HepG2 (cell line): ENCODE measurements around the gene OPRL1. TPM values are rescaled to one million over a fixed set of nuclear protein-coding genes. Genes with fewer than 3 reads are reported as not detected.
"Not testable (repeated sequence)": the region's sequence is repeated elsewhere in the genome, so short reads cannot be mapped to it uniquely, and the experiment has no call there.

Experiments
- ATAC-seq: fragments of 200-7000 bp; cut with Tn5 transposase; 3 replicates; pipeline ENCODE4 v1.9.1; 2020; ENCODE audit warnings: mild to moderate bottlenecking, moderate library complexity
- BruUV-seq: library from RNA; stranded (reverse); fragments of 400-500 nt; replicated peaks from 2 replicates; lab custom pipeline; 2021; lab: Mats Ljungman, UMichigan
- CTCF ChIA-PET: fragments of 300-600 bp; formaldehyde crosslinking; extraction: SDS; loops from one replicate; lab custom pipeline; 2021; ENCODE audit warnings: low total read pairs, inconsistent platforms, low intra/inter-chr PET ratio; lab: Yijun Ruan, JAX
- POLR2A ChIA-PET: fragments of 350-600 bp; sonication (Branson Sonifier 250); formaldehyde crosslinking; loops from one replicate; lab custom pipeline; 2020; ENCODE audit warnings: antibody characterized with exemption, inconsistent platforms; lab: Yijun Ruan, JAX
- DNase-seq: peaks from one replicate; pipeline ENCODE4 v3.0.0-alpha.2; 2015; ENCODE audit warnings: low spot score
- FAIRE-seq: peaks from 3 replicates; lab custom pipeline; 2011; peaks lifted over from hg19 to GRCh38; lab: Jason Lieb, UNC
- H2AFZ ChIP-seq: one replicate; pipeline ENCODE4 v1.6.1; 2011; ENCODE audit warnings: low read length, inconsistent platforms
- H3K27ac ChIP-seq: fragments of 300-600 bp; 3 replicates; pipeline ENCODE4 v1.8.0; 2011; ENCODE audit warnings: mixed run types, mild to moderate bottlenecking, mixed read lengths, low read length, inconsistent platforms; ENCODE audit not compliant: insufficient read depth; ENCODE audit errors: extremely low read length
- H3K27me3 ChIP-seq, 2 experiments: fragments of 200-600 bp in 1 of 2; 2 replicates in 1 of 2; 3 replicates in 1 of 2; pipeline versions ENCODE4 v1.6.0 to v1.8.0; 2011; ENCODE audit warnings: low read length in 2 of 2, mild to moderate bottlenecking in 2 of 2, moderate library complexity in 2 of 2, inconsistent platforms in 1 of 2; ENCODE audit not compliant: insufficient read depth in 2 of 2, control insufficient read depth in 1 of 2
- H3K36me3 ChIP-seq, 2 experiments: fragments of 200-600 bp in 1 of 2; replicated peaks in 1 of 2; 2 replicates in 1 of 2; 3 replicates in 1 of 2; pipeline versions ENCODE4 v1.5.1 to v1.8.0; 2011; ENCODE audit warnings: low read length in 2 of 2, inconsistent platforms in 1 of 2; ENCODE audit not compliant: insufficient read depth in 2 of 2, control insufficient read depth in 1 of 2
- H3K4me1 ChIP-seq: 2 replicates; pipeline ENCODE4 v1.5.1; 2012; ENCODE audit warnings: low read length, inconsistent platforms; ENCODE audit not compliant: insufficient read depth
- H3K4me2 ChIP-seq: 2 replicates; pipeline ENCODE4 v1.6.0; 2011; ENCODE audit warnings: low read depth, low read length, inconsistent platforms
- H3K4me3 ChIP-seq, 3 experiments: fragments of 200-600 bp in 1 of 3; sonication (generic), shearing (Covaris generic) in 1 of 3; replicated peaks in 1 of 3; 2 replicates each; pipeline ENCODE4 v1.5.1; 2011 to 2016; ENCODE audit warnings: low read length in 3 of 3, inconsistent platforms in 2 of 3, low read depth in 2 of 3, mild to moderate bottlenecking in 2 of 3, control low read depth in 1 of 3, mixed read lengths in 1 of 3; ENCODE audit not compliant: insufficient read depth in 1 of 3
- H3K79me2 ChIP-seq: one replicate; pipeline ENCODE4 v1.6.1; 2011; ENCODE audit warnings: low read length, inconsistent platforms; ENCODE audit not compliant: insufficient read depth
- H3K9ac ChIP-seq: 2 replicates; pipeline ENCODE4 v1.6.0; 2011; ENCODE audit warnings: mild to moderate bottlenecking, low read depth, low read length, inconsistent platforms; ENCODE audit not compliant: insufficient read depth
- H3K9me3 ChIP-seq: 2 replicates; pipeline ENCODE4 v1.5.1; 2012; ENCODE audit warnings: mild to moderate bottlenecking, low read length
- H4K20me1 ChIP-seq: 2 replicates; pipeline ENCODE4 v1.6.0; 2011; ENCODE audit warnings: inconsistent platforms, mild to moderate bottlenecking, low read length, moderate library complexity; ENCODE audit not compliant: insufficient read depth
- ARHGAP35 ChIP-seq: sonication (generic); formaldehyde crosslinking; IDR thresholded peaks from 2 replicates; pipeline ENCODE4 v1.9.0; 2022; ENCODE audit warnings: mild to moderate bottlenecking, inconsistent platforms, moderate library complexity, missing genetic modification reagents, borderline replicate concordance
- ELF3 ChIP-seq: IDR thresholded peaks from 2 replicates; pipeline ENCODE4 v1.6.1; 2016; ENCODE audit warnings: missing genetic modification reagents, missing compliant biosample characterization
- MAF1 ChIP-seq: sonication (generic); formaldehyde crosslinking; IDR thresholded peaks from 2 replicates; pipeline ENCODE4 v1.5.0; 2020; ENCODE audit warnings: missing genetic modification reagents, borderline replicate concordance
- MNT ChIP-seq: fragments of 450-650 bp; IDR thresholded peaks from 2 replicates; pipeline ENCODE4 v1.6.1; 2016
- NFRKB ChIP-seq: fragments of 450-650 bp; IDR thresholded peaks from 2 replicates; pipeline ENCODE4 v1.6.1; 2017
- RBAK ChIP-seq: sonication (generic); formaldehyde crosslinking; IDR thresholded peaks from 2 replicates; pipeline ENCODE4 v1.5.1; 2020; ENCODE audit warnings: mild to moderate bottlenecking, missing genetic modification reagents
- RFX1 ChIP-seq: fragments of 450-650 bp; IDR thresholded peaks from 2 replicates; pipeline ENCODE4 v1.6.1; 2017
- TGIF2 ChIP-seq: IDR thresholded peaks from 2 replicates; pipeline ENCODE4 v1.6.1; 2016; ENCODE audit warnings: control low read depth, missing compliant biosample characterization
- ZNF34 ChIP-seq: sonication (generic); formaldehyde crosslinking; IDR thresholded peaks from 2 replicates; pipeline ENCODE4 v1.4.0; 2020; ENCODE audit warnings: mild to moderate bottlenecking, missing genetic modification reagents, borderline replicate concordance
- ZNF557 ChIP-seq: sonication (generic); formaldehyde crosslinking; IDR thresholded peaks from 2 replicates; pipeline ENCODE4 v1.4.0; 2020; ENCODE audit warnings: missing genetic modification reagents
- ZNF570 ChIP-seq: sonication (generic); formaldehyde crosslinking; IDR thresholded peaks from 2 replicates; pipeline ENCODE4 v1.4.0; 2020; ENCODE audit warnings: mild to moderate bottlenecking, missing genetic modification reagents, borderline replicate concordance
- ZNF614 ChIP-seq: IDR thresholded peaks from 2 replicates; pipeline ENCODE4 v1.6.1; 2018; ENCODE audit warnings: missing biosample characterization, missing genetic modification reagents, inconsistent platforms, borderline replicate concordance
- whole genome bisulfite sequencing: methylation state at CpG from one replicate; pipeline ENCODE4 v1.1.6; 2017; ENCODE audit warnings: low lambda C conversion rate; 5-methylcytosine and 5-hydroxymethylcytosine counted together
- in situ Hi-C: cut with HindIII; loops from 2 replicates; pipeline ENCODE4 v1.10.0; 2017; ENCODE audit warnings: low pct_unique_long_range_greater_than_20kb; ENCODE audit not compliant: extremely low pct_ligation_motif_present
- intact Hi-C: fragments of 100-400 bp; cut with micrococcal nuclease; formaldehyde crosslinking; loops from one replicate; pipeline ENCODE4 v1.10.0; 2022; ENCODE audit not compliant: unreplicated experiment
- polyA plus RNA-seq, 8 experiments: library from polyadenylated mRNA; depleted of rRNA in 3 of 8; stranded (reverse) in 7 of 8; unstranded in 1 of 8; fragments of >200 nt; fragmentation: Illumina TruSeq in 4 of 8; extraction: Trizol in 4 of 8; gene quantifications; 2 replicates each; pipeline versions ENCODE4 v1.2.1 to v1.2.3, GENCODE V29; 2011 to 2016; ENCODE audit warnings: low read depth in 4 of 8, missing spikeins in 1 of 8, mixed read lengths in 1 of 8; ENCODE audit not compliant: insufficient read depth in 1 of 8
- total RNA-seq, 5 experiments: library from RNA; depleted of rRNA; stranded (reverse); fragments of >200 nt; fragmentation: Illumina TruSeq; extraction: Trizol; gene quantifications; 2 replicates each; pipeline ENCODE4 v1.2.3, GENCODE V29; 2016; ENCODE audit warnings: low read depth in 1 of 5

Gene OPRL1
- total and polyA plus RNA-seq, 2 of the 13 experiments (the other 11 are each of a cell fraction or from before 2014, with no cell fraction given): 0.35 to 0.71 TPM

GRCh38 chr20:64119681-64120341 lies 39.9 kb downstream of the OPRL1 start (continued):
- TF ChIP-seq MNT: no peak
- no peak for TF ChIP-seq RBAK (CRISPR knock-in tag)
- TF ChIP-seq ARHGAP35 (CRISPR knock-in tag): no peak
- TF ChIP-seq NFRKB: no peak
- no peak for TF ChIP-seq TGIF2 (CRISPR knock-in tag)
- no peak for TF ChIP-seq ZNF34 (CRISPR knock-in tag)
- no peak for TF ChIP-seq ZNF614
- no peak for TF ChIP-seq ZNF570
- no peak for TF ChIP-seq MAF1

GRCh38 chr20:64121586-64121985 lies 41.7 kb downstream of the OPRL1 start:
- FAIRE-seq (no peak), DNase-seq (no peak), ATAC-seq (no peak)
- 38% methylated on average over 12 of the region's 12 CpGs for WGBS
- Histone ChIP-seq H4K20me1 (no peaks in the 10 kb centered on the region), H3K4me3 (no peak overlapping the region), H3K36me3 (no peaks in the 10 kb centered on the region), H3K79me2 (no peaks in the 10 kb centered on the region), H2AFZ (no peak overlapping the region), H3K9me3 (no peaks in the 10 kb centered on the region), H3K4me2 (no peak overlapping the region), H3K27me3 (peaks cover 4 to 25% of the 10 kb centered on the region in 2 experiments), H3K9ac (no peak overlapping the region), H3K27ac (no peak overlapping the region), H3K4me1 (peaks cover 11% of the 10 kb centered on the region)
- POLR2A ChIA-PET: interaction anchor here (1.4 kb wide), 1 partner anchor 134 kb away, joined by 3 read pairs; the partner anchor contains the start of gene PCMTD2
- in situ Hi-C loops: no loop called here
- intact Hi-C loops: loop anchor here (2.0 kb wide), 2 partner anchors 19 to 141 kb away; partner anchors contain the start of gene PRPF6
- no peak for TF ChIP-seq ZNF557 (CRISPR knock-in tag)
- TF ChIP-seq RFX1: no peak
- TF ChIP-seq ELF3 (CRISPR knock-in tag): no peak
- no TSS peak for BruUV-seq
- CTCF ChIA-PET: interaction anchor here (1.1 kb wide), 1 partner anchor 212 kb away, joined by 3 read pairs; no protein-coding TSS in a partner anchor

- WGBS: 11% methylated on average over 11 of the region's 11 CpGs
- intact Hi-C loops, FAIRE-seq, in situ Hi-C loops, H3K79me2 ChIP-seq, H3K9me3 ChIP-seq, H3K9ac ChIP-seq, H3K4me3 ChIP-seq, H2AFZ ChIP-seq, H3K27ac ChIP-seq, H3K4me2 ChIP-seq, DNase-seq, POLR2A ChIA-PET, H3K36me3 ChIP-seq, BruUV-seq, H4K20me1 ChIP-seq, ATAC-seq: not testable (repeated sequence)
- Histone ChIP-seq H3K4me1 (peaks cover 11% of the 10 kb centered on the region), H3K27me3 (peaks cover 4 to 25% of the 10 kb centered on the region in 2 experiments; a peak in 4 of 5 replicates)
- CTCF ChIA-PET: interaction anchor here (0.6 kb wide), 1 partner anchor 22 kb away, joined by 3 read pairs; no protein-coding TSS in a partner anchor
These were observed 43.0 kb downstream of the OPRL1 start for GRCh38 chr20:64122927-64123326.
